GM21360 (cell line): ENCODE data around the gene DCDC2.
"Not testable (repeated sequence)": the region's sequence is repeated elsewhere in the genome, so short reads cannot be mapped to it uniquely, and the experiment has no call there.

Experiments
- ATAC-seq: cut with Tn5 transposase; IDR thresholded peaks from one replicate; pipeline ENCODE4 v1.9.1; 2021; ENCODE audit warnings: mild to moderate bottlenecking, moderate library complexity; ENCODE audit not compliant: unreplicated experiment

Gene DCDC2

GRCh38 chr6:24228681-24229255 lies 129.1 kb downstream of the DCDC2 start:
- ATAC-seq = no peak

- ATAC-seq = no peak
These were observed 129.7 kb downstream of the DCDC2 start for GRCh38 chr6:24228123-24228522.

GRCh38 chr6:24227556-24227955 lies 130.3 kb downstream of the DCDC2 start:
- no peak for ATAC-seq

- no peak for ATAC-seq
These were observed 131.3 kb downstream of the DCDC2 start for GRCh38 chr6:24226541-24226940.

GRCh38 chr6:24225838-24226237 lies 132.0 kb downstream of the DCDC2 start:
- no peak for ATAC-seq

- ATAC-seq = no peak
These were observed 134.5 kb downstream of the DCDC2 start for GRCh38 chr6:24223115-24223919.

GRCh38 chr6:24219670-24220069 lies 138.2 kb downstream of the DCDC2 start:
- no peak for ATAC-seq

GRCh38 chr6:24214984-24215383 lies 142.9 kb downstream of the DCDC2 start:
- ATAC-seq = no peak

GRCh38 chr6:24207413-24207812 lies 150.4 kb downstream of the DCDC2 start:
- ATAC-seq = no peak

- ATAC-seq = no peak
These were observed 152.8 kb downstream of the DCDC2 start for GRCh38 chr6:24205020-24205492.

GRCh38 chr6:24204113-24204512 lies 153.7 kb downstream of the DCDC2 start:
- not testable (repeated sequence) for ATAC-seq

- ATAC-seq = no peak
These were observed 160.0 kb downstream of the DCDC2 start for GRCh38 chr6:24197892-24198291.

- ATAC-seq = no peak
These were observed 161.8 kb downstream of the DCDC2 start for GRCh38 chr6:24195836-24196597.

GRCh38 chr6:24194978-24195700 lies 162.7 kb downstream of the DCDC2 start:
- no peak for ATAC-seq

- ATAC-seq = no peak
These were observed 164.5 kb downstream of the DCDC2 start for GRCh38 chr6:24193364-24193763.

- no peak for ATAC-seq
These were observed 166.5 kb downstream of the DCDC2 start for GRCh38 chr6:24191346-24191745.

GRCh38 chr6:24188578-24189080 lies 169.2 kb downstream of the DCDC2 start:
- no peak for ATAC-seq

GRCh38 chr6:24187965-24188577 lies 169.8 kb downstream of the DCDC2 start:
- ATAC-seq = no peak

- no peak for ATAC-seq
These were observed 171.5 kb downstream of the DCDC2 start for GRCh38 chr6:24186349-24186748.

- ATAC-seq = no peak
These were observed 174.3 kb downstream of the DCDC2 start for GRCh38 chr6:24183584-24183983.
